Activated CD4-positive, alpha-beta T cell treated with anti-CD3 and anti-CD28 coated beads, Interleukin-10, Interleukin-2, amounts not matched to agents 100 ng/mL and 50 ng/mL, durations not matched to agents 16 hours and 8 hours (primary cell): ENCODE data around the gene RRM1.
"Not testable (repeated sequence)": the region's sequence is repeated elsewhere in the genome, so short reads cannot be mapped to it uniquely, and the experiment has no call there.

Source experiments
- DNase-seq: peaks from one replicate; pipeline ENCODE4 v3.0.0-alpha.2; 2020

RRM1 gene

GRCh38 chr11:4094348-4095291 lies at the start of gene RRM1:
RRM1 (plus strand) TSS chr11:4094799; CDS start chr11:4095013, 214 bp downstream.
- DNase-seq = peak; percentile 98

GRCh38 chr11:4044976-4045646 lies 49.5 kb upstream of the RRM1 start:
- no peak for DNase-seq

- DNase-seq = no peak
These were observed 46.3 kb upstream of the RRM1 start for GRCh38 chr11:4048340-4048739.

- peak; percentile 56 for DNase-seq
These were observed 45.6 kb upstream of the RRM1 start for GRCh38 chr11:4049006-4049405.

- no peak for DNase-seq
These were observed 44.5 kb upstream of the RRM1 start for GRCh38 chr11:4050138-4050537.

- not testable (repeated sequence) for DNase-seq
These were observed 41.4 kb upstream of the RRM1 start for GRCh38 chr11:4053200-4053599.

- no peak for DNase-seq
These were observed 40.0 kb upstream of the RRM1 start for GRCh38 chr11:4054643-4055042.

GRCh38 chr11:4059424-4059823 lies 35.2 kb upstream of the RRM1 start:
- no peak for DNase-seq

GRCh38 chr11:4060182-4060923 lies 34.2 kb upstream of the RRM1 start:
- no peak for DNase-seq

- no peak for DNase-seq
These were observed 32.9 kb upstream of the RRM1 start for GRCh38 chr11:4061700-4062099.

- no peak for DNase-seq
These were observed 31.3 kb upstream of the RRM1 start for GRCh38 chr11:4063348-4063747.

- DNase-seq = no peak
These were observed 30.2 kb upstream of the RRM1 start for GRCh38 chr11:4064278-4064955.

- no peak for DNase-seq
These were observed 29.5 kb upstream of the RRM1 start for GRCh38 chr11:4065086-4065485.

GRCh38 chr11:4065601-4066377 lies 28.8 kb upstream of the RRM1 start:
- DNase-seq = no peak

- DNase-seq = no peak
These were observed 27.7 kb upstream of the RRM1 start for GRCh38 chr11:4066910-4067309.

GRCh38 chr11:4068962-4069361 lies 25.6 kb upstream of the RRM1 start:
- no peak for DNase-seq

GRCh38 chr11:4071325-4071724 lies 23.3 kb upstream of the RRM1 start:
- no peak for DNase-seq

- DNase-seq = no peak
These were observed 22.7 kb upstream of the RRM1 start for GRCh38 chr11:4071914-4072313.

GRCh38 chr11:4072668-4073285 lies 21.8 kb upstream of the RRM1 start:
- DNase-seq = peak; percentile 79

- DNase-seq = no peak
These were observed 20.3 kb upstream of the RRM1 start for GRCh38 chr11:4074266-4074665.

GRCh38 chr11:4076774-4077173 lies 17.8 kb upstream of the RRM1 start:
- DNase-seq = no peak

- DNase-seq = no peak
These were observed 11.4 kb upstream of the RRM1 start for GRCh38 chr11:4083198-4083597.
